Endothelial cell of umbilical vein (primary cell): ENCODE data around the gene CEP162. TPM values are rescaled to one million over a fixed set of nuclear protein-coding genes. Genes with fewer than 3 reads are reported as not detected.

Source experiments
- BruUV-seq: library from RNA; stranded (reverse); fragments of 400-500 nt; replicated peaks from 2 replicates; lab custom pipeline; 2021; lab: Mats Ljungman, UMichigan
- CTCF ChIA-PET: fragments of 300-600, 350-600 bp; sonication (Branson Sonifier 250); formaldehyde crosslinking; loops from one replicate; lab custom pipeline; 2021; ENCODE audit warnings: antibody characterized with exemption, inconsistent platforms; lab: Charles Lee
- POLR2A ChIA-PET: fragments of 300-600, 350-600 bp; sonication (Branson Sonifier 250); formaldehyde crosslinking; loops from one replicate; lab custom pipeline; 2021; ENCODE audit warnings: antibody characterized with exemption, inconsistent platforms; lab: Charles Lee
- DNase-seq: peaks from one replicate; pipeline ENCODE4 v3.0.0-alpha.2; 2011; ENCODE audit warnings: low read depth, low spot score
- FAIRE-seq: peaks from 2 replicates; lab custom pipeline; 2011; peaks lifted over from hg19 to GRCh38; lab: Jason Lieb, UNC
- H2AFZ ChIP-seq: 2 replicates; pipeline ENCODE4 v1.6.0; 2012; ENCODE audit warnings: low read depth, low read length, control low read depth, inconsistent platforms
- H3K27ac ChIP-seq: 2 replicates; pipeline ENCODE4 v1.5.1; 2011; ENCODE audit warnings: low read depth, mild to moderate bottlenecking, control low read depth, low read length, moderate library complexity; ENCODE audit not compliant: insufficient read depth
- H3K27me3 ChIP-seq, 2 experiments: 2 replicates each; pipeline versions ENCODE4 v1.6.0 to v1.6.1; 2011; ENCODE audit warnings: low read length in 2 of 2, mixed read lengths in 1 of 2; ENCODE audit not compliant: control insufficient read depth in 2 of 2, insufficient read depth in 2 of 2
- H3K36me3 ChIP-seq, 2 experiments: 2 replicates in 1 of 2; 3 replicates in 1 of 2; pipeline ENCODE4 v1.5.1; 2011; ENCODE audit warnings: low read length in 2 of 2, mild to moderate bottlenecking in 1 of 2, moderate library complexity in 1 of 2; ENCODE audit not compliant: control insufficient read depth in 2 of 2, insufficient read depth in 2 of 2; ENCODE audit errors: extremely low read depth in 1 of 2
- H3K4me1 ChIP-seq: 3 replicates; pipeline ENCODE4 v1.5.1; 2011; ENCODE audit warnings: mild to moderate bottlenecking, low read length; ENCODE audit not compliant: control insufficient read depth, insufficient read depth; ENCODE audit errors: extremely low read depth
- H3K4me2 ChIP-seq: 2 replicates; pipeline ENCODE4 v1.6.1; 2011; ENCODE audit warnings: low read length, control low read depth, mixed read lengths; ENCODE audit not compliant: insufficient read depth
- H3K4me3 ChIP-seq, 3 experiments: fragments of 200-600 bp in 1 of 3; sonication (generic), shearing (Covaris generic) in 1 of 3; replicated peaks in 1 of 3; 2 replicates each; pipeline ENCODE4 v1.5.1; 2011 to 2016; ENCODE audit warnings: control low read depth in 3 of 3, low read length in 3 of 3, mild to moderate bottlenecking in 2 of 3, inconsistent platforms in 1 of 3, low read depth in 1 of 3, moderate library complexity in 1 of 3; ENCODE audit not compliant: insufficient read depth in 1 of 3
- H3K79me2 ChIP-seq: 2 replicates; pipeline ENCODE4 v1.6.0; 2012; ENCODE audit warnings: low read length, inconsistent platforms; ENCODE audit not compliant: control insufficient read depth, insufficient read depth
- H3K9ac ChIP-seq: replicated peaks from 2 replicates; pipeline ENCODE3; 2011; ENCODE audit warnings: low read length, control low read depth; ENCODE audit not compliant: insufficient read depth; ENCODE audit errors: extremely low read depth
- H3K9me1 ChIP-seq: replicated peaks from 3 replicates; pipeline ENCODE4 v1.6.0; 2011; ENCODE audit warnings: mild to moderate bottlenecking, low read length; ENCODE audit not compliant: control insufficient read depth, insufficient read depth; ENCODE audit errors: extremely low read depth
- H3K9me3 ChIP-seq: replicated peaks from 2 replicates; pipeline ENCODE4 v1.5.1; 2012; ENCODE audit warnings: low read length, inconsistent platforms; ENCODE audit not compliant: control insufficient read depth, insufficient read depth
- H4K20me1 ChIP-seq: replicated peaks from 2 replicates; pipeline ENCODE3; 2011; ENCODE audit warnings: mild to moderate bottlenecking, low read length; ENCODE audit not compliant: control insufficient read depth, insufficient read depth; ENCODE audit errors: extremely low read depth
- CTCF ChIP-seq, 2 donors: IDR thresholded peaks; 1 replicate in 1 of 2; 2 replicates in 1 of 2; pipeline ENCODE4 v1.5.1; 2011; ENCODE audit warnings: low read length in 2 of 2, mild to moderate bottlenecking in 2 of 2, moderate library complexity in 2 of 2, control low read depth in 1 of 2, inconsistent platforms in 1 of 2, low read depth in 1 of 2; ENCODE audit not compliant: insufficient read depth in 1 of 2; ENCODE audit errors: extremely low read depth in 1 of 2
- MAX ChIP-seq: IDR thresholded peaks from 2 replicates; pipeline ENCODE4 v1.6.1; 2011; ENCODE audit not compliant: insufficient read depth, insufficient read length
- POLR2AphosphoS5 ChIP-seq: IDR thresholded peaks from 2 replicates; pipeline ENCODE4 v1.6.1; 2012; ENCODE audit warnings: low read depth, mild to moderate bottlenecking, control low read depth, low read length, moderate library complexity; ENCODE audit not compliant: insufficient read depth
- dilution Hi-C: fragments of 300-500 bp; cut with MboI; formaldehyde crosslinking; loops from one replicate; pipeline ENCODE4 v1.15.0; 2019; ENCODE audit warnings: low sequenced_read_pairs; ENCODE audit not compliant: extremely low pct_ligation_motif_present
- intact Hi-C: fragments of 100-400 bp; cut with micrococcal nuclease; formaldehyde crosslinking; loops from one replicate; pipeline ENCODE4 v1.10.0; 2022
- polyA plus RNA-seq, 4 experiments: library from polyadenylated mRNA; depleted of rRNA in 3 of 4; stranded (reverse) in 3 of 4; unstranded in 1 of 4; fragments of >200 nt; gene quantifications; 2 replicates each; pipeline versions ENCODE4 v1.2.1 to v1.2.3, GENCODE V29; 2011 to 2012; ENCODE audit warnings: missing spikeins in 1 of 4
- total RNA-seq: library from RNA; stranded (reverse); gene quantifications from 2 replicates; pipeline ENCODE4 v1.2.3, GENCODE V29; 2021

Gene CEP162
- total and polyA plus RNA-seq, 2 donors (not counting 3 experiments of a cell fraction or from before 2014, with no cell fraction given), result 0.79 to 10.8 TPM

GRCh38 chr6:84220809-84221409 lies 6.5 kb downstream of the CEP162 start:
- H3K4me2 ChIP-seq, result no peak overlapping the region
- ChIA-PET CTCF (interaction anchor here (0.7 to 4.9 kb wide), 5 partner anchors 332 to 606 kb away, joined by 3 to 45 read pairs (median 9); no protein-coding TSS in a partner anchor), POLR2A (no interaction called here)
- no TSS peak for BruUV-seq
- H3K9me3 ChIP-seq, result no peaks in the 10 kb centered on the region
- no peaks in the 10 kb centered on the region for H3K79me2 ChIP-seq
- H3K9me1 ChIP-seq, result no peaks in the 10 kb centered on the region
- H3K4me3 ChIP-seq, result no peak overlapping the region
- FAIRE-seq (peak; percentile 58), DNase-seq (peak; percentile 55)
- H4K20me1 ChIP-seq, result no peaks in the 10 kb centered on the region
- H3K36me3 ChIP-seq, result no peaks in the 10 kb centered on the region
- dilution Hi-C loops (no loop called here), intact Hi-C loops (loop anchor here (1.0 to 2.0 kb wide), 3 partner anchors 337 to 606 kb away; partner anchors contain the start of gene SNAP91)
- no peak for TF ChIP-seq MAX
- no peak for TF ChIP-seq POLR2AphosphoS5
- TF ChIP-seq CTCF (IDR thresholded peaks at IDR 0.05; ENCODE audit: extremely low read depth in 1 of 2, insufficient read depth in 1 of 2, low read depth in 1 of 2, low read length in 2 of 2), result peak in 1 of 2 donors; percentile 12
- H3K27ac ChIP-seq, result no peak overlapping the region
- H3K4me1 ChIP-seq, result no peaks in the 10 kb centered on the region
- H3K9ac ChIP-seq, result no peak overlapping the region
- H3K27me3 ChIP-seq, result no peaks in the 10 kb centered on the region
- no peak overlapping the region for H2AFZ ChIP-seq

GRCh38 chr6:84218091-84218490 lies 9.4 kb downstream of the CEP162 start:
- TF ChIP-seq MAX, result no peak
- no TSS peak for BruUV-seq
- intact Hi-C loops, result loop anchor here (10.0 kb wide), 1 partner anchor 163 kb away; no protein-coding TSS in a partner anchor

More at GRCh38 chr6:84218091-84218490, 9.4 kb downstream of the CEP162 start:
- no peak overlapping the region for H3K4me2 ChIP-seq
- POLR2A ChIA-PET, result no interaction called here
- dilution Hi-C loops, result no loop called here
- H3K4me3 ChIP-seq, result no peak overlapping the region
- H3K9ac ChIP-seq, result no peak overlapping the region
- CTCF ChIA-PET, result interaction anchor here (0.6 to 4.9 kb wide), 6 partner anchors 10 to 603 kb away, joined by 3 to 45 read pairs (median 4); partner anchors contain the start of gene CEP162
- no peak for FAIRE-seq
- no peaks in the 10 kb centered on the region for H3K27me3 ChIP-seq
- no peaks in the 10 kb centered on the region for H3K4me1 ChIP-seq
- no peaks in the 10 kb centered on the region for H3K9me1 ChIP-seq
- no peaks in the 10 kb centered on the region for H3K79me2 ChIP-seq
- H3K36me3 ChIP-seq, result no peaks in the 10 kb centered on the region
- H4K20me1 ChIP-seq, result no peaks in the 10 kb centered on the region
- no peak for DNase-seq
- H3K27ac ChIP-seq, result no peak overlapping the region
- no peaks in the 10 kb centered on the region for H3K9me3 ChIP-seq
- H2AFZ ChIP-seq, result no peak overlapping the region
